Kidney (tissue), 14 donors: Measurements from ENCODE around the gene BHMT. TPM values are rescaled to one million over a fixed set of nuclear protein-coding genes. Genes with fewer than 3 reads are reported as not detected.
"Not testable (repeated sequence)": the region's sequence is repeated elsewhere in the genome, so short reads cannot be mapped to it uniquely, and the experiment has no call there.

Experiments used
- DNase-seq, 5 donors: peaks; one replicate each; pipeline ENCODE4 v3.0.0-alpha.2; 2013 to 2020
- FAIRE-seq: peaks from 2 replicates; lab custom pipeline; 2012; peaks lifted over from hg19 to GRCh38; lab: Jason Lieb, UNC
- H3K27ac ChIP-seq, 2 donors: one replicate each; pipeline ENCODE4 v1.7.0; 2013; ENCODE audit warnings: low read depth in 2 of 2, low read length in 2 of 2, inconsistent platforms in 1 of 2
- H3K27me3 ChIP-seq: one replicate; pipeline ENCODE4 v1.7.1; 2013; ENCODE audit warnings: low read length, inconsistent platforms; ENCODE audit not compliant: control insufficient read depth, insufficient read depth
- H3K36me3 ChIP-seq, 3 donors: one replicate each; pipeline versions ENCODE4 v1.7.0 to v1.7.1; 2013; ENCODE audit warnings: low read length in 3 of 3, control low read depth in 1 of 3, inconsistent platforms in 1 of 3; ENCODE audit not compliant: insufficient read depth in 3 of 3, control insufficient read depth in 2 of 3
- H3K4me1 ChIP-seq, 3 donors: one replicate each; pipeline versions ENCODE4 v1.7.0 to v1.7.1; 2013; ENCODE audit warnings: low read length in 3 of 3, inconsistent platforms in 1 of 3, low read depth in 1 of 3; ENCODE audit not compliant: control insufficient read depth in 2 of 3, insufficient read depth in 2 of 3
- H3K4me3 ChIP-seq, 3 donors: one replicate each; pipeline versions ENCODE4 v1.7.0 to v1.8.1; 2013; ENCODE audit warnings: low read length in 3 of 3, control low read depth in 1 of 3, inconsistent platforms in 1 of 3
- H3K9ac ChIP-seq, 3 donors: one replicate each; pipeline versions ENCODE4 v1.7.0 to v1.7.1; 2013; ENCODE audit warnings: low read length in 3 of 3, control low read depth in 1 of 3, inconsistent platforms in 1 of 3
- H3K9me3 ChIP-seq, 3 donors: one replicate each; pipeline versions ENCODE4 v1.7.0 to v1.7.1; 2013; ENCODE audit warnings: low read length in 3 of 3, control low read depth in 1 of 3, inconsistent platforms in 1 of 3; ENCODE audit not compliant: control insufficient read depth in 2 of 3, insufficient read depth in 1 of 3
- intact Hi-C: fragments of 100-400 bp; cut with DNase I; formaldehyde crosslinking; loops from one replicate; pipeline ENCODE4 v1.11.1; 2022
- polyA plus RNA-seq: library from polyadenylated mRNA; stranded (reverse); fragments of 350-450 nt; fragmentation: Illumina TruSeq; extraction: RNeasy Lipid Tissue Mini Kit (QIAGEN cat#74804); gene quantifications from one replicate; pipeline ENCODE4 v1.2.3, GENCODE V29; 2014; ENCODE audit warnings: low read depth, low replicate concordance; ENCODE audit not compliant: insufficient read depth
- total RNA-seq: library from RNA; stranded (reverse); fragmentation: NEBNext Ultra II Directional; extraction: Animal tissue kit (Norgen Biotek cat#: 25700); gene quantifications from one replicate; pipeline ENCODE4 v1.2.1, GENCODE V29; 2021
- TF ChIP-seq, protein P1 (sequence below): IDR thresholded peaks from 3 replicates; pipeline ENCODE4 v1.5.1; 2012; ENCODE audit warnings: mild to moderate bottlenecking, moderate library complexity, borderline replicate concordance; ENCODE audit not compliant: insufficient read depth; ENCODE audit errors: extremely low read depth
- donor health status: control.
- donor health status: control.
- donor health status: control.
- donor health status: control.
- donor health status: control.
- donor health status: DM: yes; HTN: yes; CAD: no.
- donor health status: Normal renal cell carcinoma (clear cell type).

The BHMT gene
- total and polyA plus RNA-seq, 2 donors from 2014 or later, result 30.7 to 270 TPM

DNA sequence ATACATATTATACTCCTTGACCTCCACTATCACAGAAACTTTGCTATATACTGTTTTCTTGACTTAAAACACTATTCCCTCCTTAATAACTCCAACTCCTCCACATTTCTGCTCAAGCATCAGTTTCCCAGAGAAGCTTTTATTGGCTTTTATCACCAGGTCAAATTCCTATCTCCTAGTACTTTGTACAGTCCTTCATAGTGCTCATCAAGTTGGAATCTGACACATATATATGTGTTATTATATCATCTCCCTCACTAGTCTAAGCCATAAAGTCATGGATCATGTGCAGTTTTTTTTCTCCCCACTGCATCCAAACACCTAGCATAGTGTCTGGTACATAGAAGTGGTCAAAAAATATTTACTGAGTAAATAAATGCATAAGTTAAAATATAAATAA is 59.1 kb downstream of the BHMT start:
- Histone ChIP-seq H3K9me3 (no peaks in the 10 kb centered on the region), H3K27me3 (no peaks in the 10 kb centered on the region), H3K36me3 (no peaks in the 10 kb centered on the region), H3K27ac (no peak overlapping the region), H3K9ac (no peak overlapping the region), H3K4me1 (no peaks in the 10 kb centered on the region), H3K4me3 (no peak overlapping the region)
- FAIRE-seq (no peak), DNase-seq (no peak)
- TF ChIP-seq, protein P1, sequence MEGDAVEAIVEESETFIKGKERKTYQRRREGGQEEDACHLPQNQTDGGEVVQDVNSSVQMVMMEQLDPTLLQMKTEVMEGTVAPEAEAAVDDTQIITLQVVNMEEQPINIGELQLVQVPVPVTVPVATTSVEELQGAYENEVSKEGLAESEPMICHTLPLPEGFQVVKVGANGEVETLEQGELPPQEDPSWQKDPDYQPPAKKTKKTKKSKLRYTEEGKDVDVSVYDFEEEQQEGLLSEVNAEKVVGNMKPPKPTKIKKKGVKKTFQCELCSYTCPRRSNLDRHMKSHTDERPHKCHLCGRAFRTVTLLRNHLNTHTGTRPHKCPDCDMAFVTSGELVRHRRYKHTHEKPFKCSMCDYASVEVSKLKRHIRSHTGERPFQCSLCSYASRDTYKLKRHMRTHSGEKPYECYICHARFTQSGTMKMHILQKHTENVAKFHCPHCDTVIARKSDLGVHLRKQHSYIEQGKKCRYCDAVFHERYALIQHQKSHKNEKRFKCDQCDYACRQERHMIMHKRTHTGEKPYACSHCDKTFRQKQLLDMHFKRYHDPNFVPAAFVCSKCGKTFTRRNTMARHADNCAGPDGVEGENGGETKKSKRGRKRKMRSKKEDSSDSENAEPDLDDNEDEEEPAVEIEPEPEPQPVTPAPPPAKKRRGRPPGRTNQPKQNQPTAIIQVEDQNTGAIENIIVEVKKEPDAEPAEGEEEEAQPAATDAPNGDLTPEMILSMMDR, result no peak
- intact Hi-C loops, result no loop called here

DNA sequence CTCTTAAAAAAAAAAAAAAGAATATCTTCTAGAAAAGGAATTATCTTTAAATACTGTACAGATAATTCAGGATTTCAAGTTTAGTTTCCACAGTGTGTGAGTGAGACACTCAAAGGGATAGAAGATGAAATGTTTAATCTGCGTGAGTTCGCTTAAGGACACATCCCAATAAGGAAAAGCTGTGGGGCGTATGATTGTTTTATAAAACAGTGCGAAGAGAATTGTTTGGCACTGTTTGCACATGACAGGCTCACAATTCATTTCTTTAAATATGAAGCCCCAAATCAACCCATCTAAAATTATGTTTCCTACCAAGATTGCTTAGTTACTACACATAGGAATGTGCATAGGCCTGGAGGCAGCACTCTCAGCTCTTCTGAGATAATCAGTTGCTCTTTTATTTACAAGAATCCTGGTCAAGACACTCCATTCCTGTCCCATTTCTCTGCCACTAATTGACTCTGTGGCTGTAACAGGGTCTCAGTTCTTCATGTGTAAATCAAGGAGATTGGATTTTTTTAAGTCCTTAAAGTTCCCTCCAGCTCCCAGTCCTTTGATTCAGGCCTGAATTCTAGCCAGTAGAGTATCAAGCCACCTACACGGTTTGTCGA is 60.1 kb downstream of the BHMT start:
- DNase-seq (no peak), FAIRE-seq (no peak)
- no peaks in the 10 kb centered on the region for H3K4me1 ChIP-seq
- H3K27me3 ChIP-seq, result no peaks in the 10 kb centered on the region
- no peak overlapping the region for H3K27ac ChIP-seq
- no peaks in the 10 kb centered on the region for H3K36me3 ChIP-seq
- intact Hi-C loops, result no loop called here
- H3K4me3 ChIP-seq, result no peak overlapping the region
- TF ChIP-seq, protein P1, result no peak
- H3K9me3 ChIP-seq, result no peaks in the 10 kb centered on the region
- no peak overlapping the region for H3K9ac ChIP-seq

DNA sequence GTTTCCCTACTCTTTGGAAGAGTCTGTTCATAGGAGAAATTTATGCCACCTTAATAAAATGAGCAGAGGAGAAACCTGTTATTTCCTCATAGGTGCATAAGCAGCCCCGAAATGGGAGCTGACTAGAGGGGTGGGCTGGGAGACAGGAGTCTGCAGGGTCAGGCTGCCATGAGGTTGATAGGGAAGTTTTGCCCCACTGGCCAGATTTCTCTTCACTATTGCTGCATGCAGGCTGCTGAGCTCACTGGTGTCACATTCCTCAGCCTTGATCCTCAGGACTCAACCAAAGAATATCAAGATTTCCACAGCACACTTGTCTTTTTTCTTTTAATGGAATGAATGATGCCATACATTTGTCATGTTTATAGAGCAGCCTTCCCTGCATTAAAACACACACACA is 60.7 kb downstream of the BHMT start:
- Histone ChIP-seq H3K9me3 (no peaks in the 10 kb centered on the region), H3K27me3 (no peaks in the 10 kb centered on the region), H3K36me3 (no peaks in the 10 kb centered on the region), H3K4me1 (no peaks in the 10 kb centered on the region), H3K9ac (no peak overlapping the region), H3K4me3 (no peak overlapping the region), H3K27ac (no peak overlapping the region)
- no peak for DNase-seq
- intact Hi-C loops, result no loop called here
- TF ChIP-seq, protein P1, result no peak
- no peak for FAIRE-seq

DNA sequence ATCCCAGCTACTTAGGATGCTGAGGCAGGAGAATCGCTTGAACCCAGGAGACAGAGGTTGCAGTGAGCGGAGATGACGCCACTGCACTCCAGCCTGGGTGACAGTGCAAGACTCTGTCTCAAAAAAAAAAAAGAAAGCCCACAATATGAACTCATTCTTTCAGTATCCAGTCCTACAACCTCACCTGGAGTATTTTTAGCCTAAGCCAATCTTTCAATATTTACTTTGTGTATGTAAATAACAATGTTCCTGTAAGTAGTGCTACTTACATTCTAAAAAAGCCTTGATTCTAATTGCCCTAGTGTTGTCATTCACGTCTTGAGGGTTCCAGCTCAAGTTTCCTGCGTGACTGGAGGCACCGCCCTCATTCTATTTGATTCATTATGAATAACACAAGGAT is 62.0 kb downstream of the BHMT start:
- no peaks in the 10 kb centered on the region for H3K27me3 ChIP-seq
- no peaks in the 10 kb centered on the region for H3K9me3 ChIP-seq
- no peaks in the 10 kb centered on the region for H3K4me1 ChIP-seq
- no peak for FAIRE-seq
- H3K36me3 ChIP-seq, result no peaks in the 10 kb centered on the region
- intact Hi-C loops, result no loop called here
- H3K9ac ChIP-seq, result no peak overlapping the region
- H3K4me3 ChIP-seq, result no peak overlapping the region
- DNase-seq, result no peak
- TF ChIP-seq, protein P1, result no peak
- no peak overlapping the region for H3K27ac ChIP-seq

DNA sequence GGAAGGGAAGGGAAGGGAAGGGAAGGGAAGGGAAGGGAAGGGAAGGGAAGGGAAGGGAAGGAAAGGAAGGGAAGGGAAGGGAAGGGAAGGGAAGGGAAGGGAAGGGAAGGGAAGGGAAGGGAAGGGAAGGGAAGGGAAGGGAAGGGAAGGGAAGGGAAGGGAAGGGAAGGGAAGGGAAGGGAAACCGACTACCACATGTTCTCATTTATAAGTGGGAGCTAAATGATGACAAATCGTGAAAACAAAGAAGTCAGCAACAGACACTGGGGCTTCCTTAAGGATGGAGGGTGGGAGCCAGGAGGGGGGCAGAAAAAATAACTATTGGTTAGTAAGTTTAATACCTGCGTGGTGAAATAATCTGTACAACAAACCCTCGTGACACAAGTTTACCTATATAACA is 68.8 kb downstream of the BHMT start:
- H3K27me3 ChIP-seq, intact Hi-C loops, H3K4me3 ChIP-seq, DNase-seq, H3K36me3 ChIP-seq, H3K27ac ChIP-seq, H3K9me3 ChIP-seq, FAIRE-seq, H3K9ac ChIP-seq, H3K4me1 ChIP-seq: not testable (repeated sequence)
